ENCODE data around the gene FOXK1.
"Not testable (repeated sequence)": the region's sequence is repeated elsewhere in the genome, so short reads cannot be mapped to it uniquely, and the experiment has no call there.

Gene FOXK1

GRCh38 chr7:4667776-4668509 is 14.2 kb upstream of the FOXK1 start:
- DNase-seq = no peak

DNA sequence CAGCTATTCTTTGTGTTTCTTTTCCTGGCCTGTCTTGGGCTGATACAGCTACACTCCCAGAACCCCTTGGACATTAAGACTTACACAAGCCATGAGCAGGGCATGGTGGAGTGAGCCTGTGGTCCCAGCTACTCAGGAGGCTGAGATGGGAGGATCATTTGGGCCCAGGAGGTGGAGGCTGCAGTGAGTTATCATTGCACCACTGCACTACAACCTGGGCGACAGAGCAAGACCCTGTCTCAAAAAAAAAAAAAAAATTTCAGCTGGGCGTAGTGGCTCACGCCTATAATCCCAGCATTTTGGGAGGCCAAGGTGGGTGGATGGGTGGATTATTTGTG is 13.6 kb upstream of the FOXK1 start:
- no peak for DNase-seq

DNA sequence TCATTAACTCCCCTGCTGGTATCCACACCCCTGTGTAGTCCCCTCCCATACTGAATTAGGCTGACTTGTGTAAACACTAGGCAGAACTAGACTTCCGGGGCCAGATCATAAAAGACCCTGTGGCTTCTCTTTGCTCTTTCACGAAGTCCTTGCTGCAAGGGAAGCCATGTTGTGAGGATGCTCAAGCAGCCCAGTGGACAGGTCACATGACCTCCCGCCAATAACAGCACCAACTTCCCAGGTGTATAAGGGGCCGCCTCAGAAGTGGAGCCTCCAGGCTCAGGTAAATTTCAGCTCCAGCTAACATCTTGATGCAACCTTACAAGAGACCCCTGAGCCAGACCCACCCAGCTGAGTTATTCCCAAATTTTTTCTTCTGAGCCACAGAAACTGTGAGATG is 11.3 kb upstream of the FOXK1 start:
- no peak for DNase-seq

- DNase-seq = no peak
Observed at GRCh38 chr7:4675771-4676367, 6.2 kb upstream of the FOXK1 start.

GRCh38 chr7:4677518-4677917 is 4.6 kb upstream of the FOXK1 start:
- DNase-seq = not testable (repeated sequence)

DNA sequence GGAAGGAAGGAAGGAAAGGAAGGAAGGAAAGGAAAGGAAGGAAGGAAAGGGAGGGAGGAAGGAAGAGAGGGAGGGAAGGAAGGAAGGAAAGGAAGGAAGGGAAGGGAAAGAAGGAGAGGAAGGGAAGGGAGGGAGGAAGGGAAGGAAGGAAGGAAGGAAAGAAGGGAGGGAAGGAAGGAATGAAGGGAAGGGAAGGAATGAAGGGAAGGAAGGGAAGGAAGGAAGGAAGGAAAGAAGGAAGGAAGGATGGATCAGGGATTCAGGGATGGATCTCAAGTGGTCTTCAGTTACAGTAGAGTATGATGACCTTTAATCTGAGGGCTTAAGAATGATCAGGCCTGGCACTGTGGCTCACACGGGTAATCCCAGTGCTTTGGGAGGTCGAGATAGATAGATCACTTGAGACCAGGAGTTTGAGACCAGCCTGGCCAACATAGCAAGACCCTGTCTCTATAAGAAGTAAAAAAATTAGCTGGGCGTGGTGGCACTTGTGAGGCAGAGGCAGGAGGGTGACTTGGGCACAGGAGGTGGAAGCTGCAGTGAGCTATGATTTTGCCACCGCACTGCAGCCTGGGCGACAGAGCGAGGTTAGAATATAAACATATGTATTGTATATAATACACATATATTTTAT is 760 bp upstream of the FOXK1 start:
- no peak for DNase-seq

DNA sequence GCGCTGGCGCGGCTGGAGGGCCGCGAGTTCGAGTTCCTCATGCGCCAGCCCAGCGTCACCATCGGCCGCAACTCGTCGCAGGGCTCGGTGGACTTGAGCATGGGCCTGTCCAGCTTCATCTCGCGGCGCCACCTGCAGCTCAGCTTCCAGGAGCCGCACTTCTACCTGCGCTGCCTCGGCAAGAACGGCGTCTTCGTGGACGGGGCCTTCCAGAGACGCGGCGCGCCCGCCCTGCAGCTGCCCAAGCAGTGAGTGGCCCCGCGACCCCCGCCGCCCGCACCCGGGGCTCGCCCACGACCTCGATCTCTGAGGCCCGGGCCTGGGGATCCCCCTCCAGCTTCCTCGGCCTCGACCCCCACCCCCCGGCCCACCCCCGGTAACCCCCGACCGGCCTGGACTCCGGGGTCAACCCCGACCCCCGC is 537 bp downstream of the FOXK1 start:
- no peak for DNase-seq

- no peak for DNase-seq
Observed at GRCh38 chr7:4683043-4683883, 1.2 kb downstream of the FOXK1 start.

GRCh38 chr7:4683884-4684565 is 1.9 kb downstream of the FOXK1 start:
- DNase-seq = no peak

- DNase-seq = no peak
Observed at GRCh38 chr7:4684846-4685245, 2.8 kb downstream of the FOXK1 start.

DNA sequence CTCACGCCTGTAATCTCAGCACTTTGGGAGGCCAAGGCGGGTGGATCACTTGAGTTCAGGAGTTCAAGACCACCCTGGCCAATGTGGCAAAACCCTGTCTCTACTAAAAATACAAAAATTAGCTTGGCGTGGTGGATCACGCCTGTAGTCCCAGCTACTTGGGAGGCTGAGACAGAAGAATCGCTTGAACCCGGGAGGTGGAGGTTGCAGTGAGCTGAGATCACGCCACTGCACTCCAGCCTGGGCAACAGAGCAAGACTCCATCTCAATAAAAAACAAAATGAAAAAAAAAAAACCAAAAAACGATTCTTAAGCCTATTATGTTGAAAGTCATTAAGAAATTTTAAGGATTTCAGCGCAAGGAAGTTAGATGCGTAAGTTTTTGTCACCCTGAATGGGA is 3.6 kb downstream of the FOXK1 start:
- DNase-seq = not testable (repeated sequence)

DNA sequence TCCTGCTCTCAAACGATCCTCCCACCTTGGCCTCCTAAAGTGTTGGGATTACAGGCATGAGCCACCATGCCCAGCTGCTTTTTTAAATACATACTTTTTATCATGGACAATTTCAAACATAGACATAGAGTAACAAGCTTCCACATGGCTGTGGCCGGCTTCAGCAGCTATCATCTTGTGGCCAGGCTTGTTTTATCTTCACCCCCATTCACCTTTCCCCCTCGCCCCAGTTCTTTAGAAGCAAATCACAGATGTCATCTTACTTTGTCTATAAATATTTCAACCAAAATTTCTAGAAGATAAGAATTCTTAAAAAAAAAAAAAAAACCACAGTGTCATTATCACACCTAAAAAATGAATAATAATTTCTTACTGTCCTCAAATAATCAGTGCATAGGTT is 5.9 kb downstream of the FOXK1 start:
- DNase-seq = no peak

- DNase-seq = no peak
Observed at GRCh38 chr7:4689151-4689550, 7.1 kb downstream of the FOXK1 start.

- no peak for DNase-seq
Observed at GRCh38 chr7:4689668-4690067, 7.6 kb downstream of the FOXK1 start.

DNA sequence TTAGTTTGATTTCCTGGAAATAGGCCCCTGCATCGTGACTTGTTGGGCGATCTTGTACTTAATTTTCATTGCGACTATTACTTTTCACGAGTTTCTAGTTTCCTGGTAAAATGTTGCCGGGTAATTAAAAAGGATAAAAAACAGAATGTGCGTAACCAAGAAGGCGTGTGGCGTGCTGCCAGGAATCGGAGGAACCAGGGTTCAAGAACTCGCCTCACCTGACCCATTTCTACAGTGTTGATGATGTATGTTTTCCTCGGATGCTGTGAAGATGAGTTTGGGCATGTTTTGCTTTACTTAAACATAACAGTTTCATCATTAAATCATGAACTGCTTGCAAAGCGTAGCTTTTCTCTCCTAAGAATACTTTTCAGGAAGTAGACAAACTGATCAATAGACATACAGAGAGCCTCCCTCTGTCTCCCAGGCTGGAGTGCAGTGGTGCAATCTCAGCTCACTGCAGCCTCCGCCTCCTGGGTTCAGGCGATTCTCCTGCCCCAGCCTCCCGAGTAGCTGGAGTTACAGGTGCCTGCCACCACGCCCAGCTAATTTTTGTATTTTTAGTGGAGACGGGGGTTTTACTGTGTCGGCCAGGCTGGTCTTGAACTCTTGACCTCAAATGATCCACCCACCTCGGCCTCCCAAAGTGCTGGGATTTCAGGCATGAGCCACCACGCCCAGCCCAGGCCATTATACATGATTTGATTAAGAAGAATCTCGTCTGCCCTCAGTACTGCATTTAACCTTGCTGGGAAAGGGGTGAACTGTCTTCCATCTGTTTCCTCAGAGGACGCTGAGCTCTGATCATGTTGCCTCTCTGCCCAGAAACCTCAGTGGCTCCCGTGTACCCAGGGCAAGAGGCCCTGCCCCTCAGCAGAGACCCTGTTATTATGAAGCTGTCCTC is 9.1 kb downstream of the FOXK1 start:
- DNase-seq = no peak

GRCh38 chr7:4692055-4692454 is 10.0 kb downstream of the FOXK1 start:
- DNase-seq = no peak

GRCh38 chr7:4692622-4693021 is 10.5 kb downstream of the FOXK1 start:
- not testable (repeated sequence) for DNase-seq

- no peak for DNase-seq
Observed at GRCh38 chr7:4693152-4693551, 11.1 kb downstream of the FOXK1 start.

GRCh38 chr7:4693749-4694148 is 11.7 kb downstream of the FOXK1 start:
- no peak for DNase-seq

GRCh38 chr7:4694305-4694704 is 12.2 kb downstream of the FOXK1 start:
- no peak for DNase-seq

DNA sequence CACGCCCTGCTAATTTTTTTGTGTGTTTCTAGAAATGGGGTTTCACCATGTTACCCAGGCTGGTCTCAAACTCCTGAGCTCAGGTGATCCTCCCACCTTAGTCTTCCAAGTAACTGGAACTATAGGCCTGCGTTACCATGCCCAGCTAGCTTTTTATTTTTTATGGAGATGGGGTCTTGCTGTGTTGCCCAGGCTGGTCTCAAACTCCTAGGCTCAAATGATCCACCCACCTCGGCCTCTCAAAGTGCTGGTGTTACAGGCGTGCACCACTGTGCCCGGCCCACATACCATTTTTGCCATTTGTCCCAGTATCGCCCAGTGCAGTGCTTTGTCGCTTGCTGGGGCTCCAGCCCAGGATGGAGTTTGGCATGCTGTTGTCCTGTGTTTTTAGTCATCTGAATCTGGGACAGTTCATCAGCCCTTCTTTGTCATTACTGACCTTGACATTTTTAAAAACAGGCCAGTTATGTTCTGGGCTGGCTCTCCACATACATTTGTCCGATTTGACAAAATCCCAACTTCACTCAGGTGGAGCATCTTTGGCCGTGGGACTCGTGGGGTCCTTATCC is 16.7 kb downstream of the FOXK1 start:
- DNase-seq = no peak

- no peak for DNase-seq
Observed at GRCh38 chr7:4699841-4700240, 17.7 kb downstream of the FOXK1 start.

All from NCI-H1436 treated with DMSO at 0.1 percent for 48 hours (cell line).